Mesenteric fat pad (tissue), 1 donor: ENCODE results near the gene PDGFB. TPM values are rescaled to one million over a fixed set of nuclear protein-coding genes. Genes with fewer than 3 reads are reported as not detected.

Source experiments
- DNase-seq: peaks from one replicate; pipeline ENCODE4 v3.0.0-alpha.2; 2020; ENCODE audit warnings: low spot score
- total RNA-seq: library from RNA; stranded (reverse); fragmentation: NEBNext Ultra II Directional; extraction: Animal tissue kit (Norgen Biotek cat#: 25700); gene quantifications from one replicate; pipeline ENCODE4 v1.2.1, GENCODE V29; 2021
- donor health status: DM: yes; HTN: yes; CAD: no.

PDGFB gene
- total RNA-seq, 1 donor from 2014 or later, result 38.0 TPM

DNA sequence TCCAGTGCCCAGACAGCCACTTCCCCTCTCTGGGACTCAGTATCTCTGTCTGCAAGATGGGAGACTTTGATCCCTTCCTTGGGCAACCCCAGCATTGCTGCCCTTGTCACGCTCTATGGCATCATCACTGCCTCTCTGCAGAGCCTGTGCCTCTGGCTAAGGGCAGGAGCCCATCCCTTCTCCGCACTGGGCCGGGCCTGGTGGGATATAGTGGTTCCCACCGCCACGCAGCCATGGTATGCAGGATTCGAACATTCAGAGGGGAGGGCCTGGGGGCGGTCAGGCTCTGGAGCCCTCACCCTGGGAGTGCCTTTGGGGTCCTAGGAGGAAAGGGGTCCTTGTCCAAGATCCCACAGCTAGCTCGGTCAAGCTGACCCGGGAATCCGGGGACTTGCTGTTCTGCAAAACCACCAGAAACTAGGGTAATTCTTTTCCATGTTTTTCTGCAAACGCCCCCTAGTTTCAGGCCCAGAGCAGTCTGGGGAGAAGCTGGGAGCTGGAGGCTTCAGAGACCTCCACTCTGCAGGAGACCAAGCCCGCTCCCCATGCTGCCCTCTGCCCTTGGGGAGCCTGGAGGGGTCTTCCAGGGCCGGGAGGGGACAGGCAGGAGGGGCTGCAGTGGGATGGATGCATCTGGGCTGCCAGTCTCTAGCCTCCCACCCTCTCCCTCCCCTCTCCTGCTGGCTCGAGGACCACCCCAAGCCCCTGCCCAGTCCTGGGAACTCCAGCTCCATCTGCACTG lies 67.9 kb downstream of the PDGFB start:
- peak; percentile 71 for DNase-seq

DNA sequence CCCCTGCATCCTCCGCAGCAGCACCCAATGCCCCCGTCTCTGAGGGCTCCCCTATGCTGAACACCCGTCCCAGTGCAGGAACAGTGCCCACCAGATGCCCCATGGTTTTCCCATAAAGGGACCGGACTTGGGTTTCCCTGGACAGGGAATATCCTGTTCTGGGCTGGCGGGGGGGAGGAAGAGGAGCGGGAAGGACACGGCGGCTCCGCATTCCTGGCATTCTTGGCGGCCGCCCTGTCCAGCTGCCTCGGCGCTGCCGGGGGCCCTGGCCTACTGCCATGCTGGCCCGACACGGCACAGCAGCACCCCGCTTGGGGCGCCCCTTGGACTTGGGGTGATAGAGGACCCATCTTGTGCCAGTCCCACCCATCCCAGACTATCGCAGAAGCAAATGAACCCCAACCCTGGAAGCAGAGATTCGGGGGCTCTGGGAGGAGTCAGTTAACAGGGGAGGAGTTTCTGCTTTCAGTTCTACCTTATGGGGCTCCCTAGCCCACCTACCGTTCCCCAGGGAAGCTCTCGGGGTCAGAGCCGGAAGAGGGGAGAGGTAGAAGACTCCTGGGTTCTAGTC lies 68.6 kb downstream of the PDGFB start:
- DNase-seq, result peak; percentile 89

DNA sequence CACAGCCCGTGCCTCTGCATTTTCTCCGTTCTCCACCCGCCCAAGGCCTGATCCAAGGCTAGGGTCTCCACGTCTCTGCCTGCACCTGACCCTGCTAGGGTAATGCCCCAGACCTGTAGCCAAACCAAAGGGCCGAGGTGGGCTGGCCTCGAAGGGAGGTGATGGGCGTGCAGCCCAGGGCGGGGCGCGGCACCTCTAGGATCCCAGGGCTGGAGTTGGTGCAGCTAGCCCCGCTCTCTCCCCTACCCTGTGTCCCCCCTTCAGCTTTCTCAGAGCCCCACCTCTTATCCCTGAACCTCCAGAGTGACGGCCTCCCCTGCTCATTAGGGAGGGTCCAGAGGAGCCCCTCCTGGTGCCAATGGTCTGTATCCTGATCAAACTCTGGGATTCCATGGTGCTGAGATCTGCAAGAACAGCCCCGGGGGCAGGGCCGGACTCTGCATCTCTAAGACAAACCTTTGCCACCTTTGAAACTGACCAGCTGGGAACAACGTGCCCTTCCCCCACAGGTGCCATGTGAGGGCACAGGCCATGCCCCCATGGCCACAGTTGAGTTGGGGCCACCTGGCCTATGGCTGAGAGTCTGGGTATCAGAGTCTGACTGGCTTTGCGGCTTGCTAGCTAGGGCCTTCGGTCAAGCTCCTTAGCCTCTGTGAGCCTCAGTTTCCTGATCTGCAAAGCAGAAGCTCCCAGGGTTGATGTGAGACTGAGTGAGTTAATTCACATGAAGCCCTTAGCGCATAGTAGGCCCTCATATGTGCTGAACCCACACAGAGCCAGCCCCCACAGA lies 69.2 kb downstream of the PDGFB start:
- peak; percentile 74 for DNase-seq

DNA sequence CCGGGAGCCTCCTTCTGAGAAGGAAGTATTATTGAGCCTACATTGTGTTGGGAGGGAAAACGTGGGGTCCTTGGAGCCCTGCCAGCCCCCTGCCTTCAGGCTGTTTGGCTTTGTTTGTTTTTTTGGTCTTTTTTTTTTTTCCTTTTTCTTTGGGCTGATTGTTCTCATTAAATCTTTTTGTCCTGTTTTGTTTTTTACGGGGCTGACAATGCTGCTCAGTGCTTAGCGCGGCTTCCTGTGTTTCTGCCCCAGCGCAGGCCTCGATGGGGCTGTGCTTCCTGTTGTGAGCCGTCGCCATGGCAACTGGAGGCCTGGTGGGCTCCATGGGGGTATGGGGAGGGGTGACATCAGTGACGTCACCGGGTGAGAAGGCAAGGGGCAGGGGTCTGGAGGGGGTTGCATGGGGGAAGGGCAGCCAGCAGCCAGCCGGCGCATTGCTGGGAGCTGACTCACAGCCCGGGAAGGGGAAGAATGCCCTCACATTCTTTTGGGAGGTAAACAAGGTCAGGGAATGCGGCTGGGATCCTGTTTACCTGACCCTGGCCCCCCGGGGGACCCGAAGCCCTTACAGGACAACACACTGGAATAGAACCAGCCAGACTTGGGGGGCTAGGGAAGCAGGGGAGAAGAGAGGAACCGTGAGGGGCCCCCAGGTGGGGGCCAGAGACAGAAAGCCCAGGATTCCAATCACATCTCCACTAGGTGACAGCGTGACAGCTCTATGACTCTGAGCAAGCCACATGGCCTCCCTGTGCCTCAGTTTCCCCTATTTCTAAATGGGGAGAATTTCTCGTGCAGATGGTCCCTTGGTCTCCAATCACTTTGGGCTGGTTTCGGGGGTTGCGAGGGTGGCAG lies 70.1 kb downstream of the PDGFB start:
- peak; percentile 91 for DNase-seq

DNA sequence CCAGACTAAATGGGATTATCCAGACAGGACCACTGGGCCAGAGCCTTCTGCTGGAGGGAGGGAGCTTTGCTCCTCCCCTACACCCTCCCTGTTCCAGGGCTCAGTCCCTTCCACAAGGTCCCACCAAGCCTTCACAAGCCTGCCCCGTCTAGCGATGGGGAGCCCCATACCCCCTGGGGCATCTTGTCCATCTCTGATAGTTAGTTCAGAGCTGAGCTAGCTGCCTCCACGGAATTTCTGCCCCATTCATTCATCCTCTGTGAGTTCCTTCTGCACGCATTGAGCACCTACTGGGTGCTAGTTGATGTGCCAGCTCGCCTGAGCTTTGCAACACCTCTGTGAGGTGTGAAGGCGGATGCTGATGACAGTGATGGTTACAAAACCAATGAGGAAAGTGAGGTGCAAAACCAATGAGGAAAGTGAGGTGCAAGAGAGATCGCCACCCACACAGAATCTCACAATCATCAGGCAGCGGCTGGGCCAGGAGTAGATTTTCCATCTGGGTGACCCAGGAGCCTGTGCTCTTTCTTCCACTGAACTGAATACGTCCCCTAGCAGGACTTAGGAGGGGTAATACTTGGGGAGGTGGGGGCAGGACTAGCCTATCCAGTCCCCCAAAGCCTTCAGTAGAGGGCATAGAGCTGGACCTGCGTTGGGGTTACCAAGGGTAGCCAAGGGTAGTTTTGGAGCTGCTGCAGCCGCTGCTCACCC lies 70.8 kb downstream of the PDGFB start:
- DNase-seq, result peak; percentile 69

Other genes starting within 250 kb of the PDGFB start
- gene APOBEC3C, start 230.7 kb downstream of the PDGFB start, total RNA-seq, result 13.3 TPM
- 3.2 TPM for gene APOBEC3D, start 223.9 kb downstream of the PDGFB start, total RNA-seq
- gene APOBEC3F, start 204.1 kb downstream of the PDGFB start, total RNA-seq, result 2.5 TPM
- 6.4 TPM for gene APOBEC3G, start 167.7 kb downstream of the PDGFB start, total RNA-seq
- not detected for gene APOBEC3H, start 147.7 kb downstream of the PDGFB start, total RNA-seq
- gene CBX7, start 92.3 kb downstream of the PDGFB start, total RNA-seq, result 30.8 TPM
- gene RPL3, start 74.6 kb upstream of the PDGFB start, total RNA-seq, result 1,402 TPM
- 10.8 TPM for gene SYNGR1, start 105.0 kb upstream of the PDGFB start, total RNA-seq
- 14.8 TPM for gene TAB1, start 154.8 kb upstream of the PDGFB start, total RNA-seq
- gene MGAT3, start 212.0 kb upstream of the PDGFB start, total RNA-seq, result 43.8 TPM